HG03139 (cell line): Measurements from ENCODE around the gene ADAR.

ENCODE experiments used
- ATAC-seq: cut with Tn5 transposase; IDR thresholded peaks from one replicate; pipeline ENCODE4 v1.9.1; 2021; ENCODE audit not compliant: unreplicated experiment

The ADAR gene

GRCh38 chr1:154533952-154534844 is 73.8 kb downstream of the ADAR start:
- ATAC-seq = no peak
